Natural killer cell treated with Interleukin-12 subunit alpha and Interleukin-12 subunit beta and Interleukin-15 and Interleukin-18, amount 100 ng/mL, for 72 hours (primary cell): ENCODE measurements around the gene TIGD6. TPM values are rescaled to one million over a fixed set of nuclear protein-coding genes. Genes with fewer than 3 reads are reported as not detected.
"Not testable (repeated sequence)": the region's sequence is repeated elsewhere in the genome, so short reads cannot be mapped to it uniquely, and the experiment has no call there.

Source experiments
- ATAC-seq, 2 donors: fragments of 150-1000 bp; cut with Tn5 transposase in 1 of 2; sonication (Bioruptor Pico), chemical (Tn5 transposase) in 1 of 2; 2 replicates each; pipeline ENCODE4 v1.10.0; 2021
- DNase-seq: peaks from one replicate; pipeline ENCODE4 v3.0.0; 2022; ENCODE audit warnings: low spot score
- H3K27ac Mint-ChIP-seq, 2 donors: 1 replicate in 1 of 2; 2 replicates in 1 of 2; pipeline ENCODE4 v1.8.0; 2022; ENCODE audit warnings: mixed read lengths in 2 of 2, mild to moderate bottlenecking in 1 of 2, moderate library complexity in 1 of 2
- H3K27me3 Mint-ChIP-seq, 2 donors: 1 replicate in 1 of 2; 2 replicates in 1 of 2; pipeline ENCODE4 v1.8.0; 2022; ENCODE audit warnings: mixed read lengths in 2 of 2
- H3K36me3 Mint-ChIP-seq: one replicate; pipeline ENCODE4 v1.8.0; 2022; ENCODE audit warnings: mixed read lengths
- H3K4me1 Mint-ChIP-seq, 2 donors: 1 replicate in 1 of 2; 2 replicates in 1 of 2; pipeline ENCODE4 v1.8.0; 2022; ENCODE audit warnings: low read depth in 2 of 2, mixed read lengths in 2 of 2, mild to moderate bottlenecking in 1 of 2
- H3K4me3 Mint-ChIP-seq: one replicate; pipeline ENCODE4 v1.8.0; 2022; ENCODE audit warnings: mixed read lengths
- H3K9me3 Mint-ChIP-seq: 2 replicates; pipeline ENCODE4 v1.8.0; 2022; ENCODE audit warnings: mixed read lengths
- total RNA-seq, 2 donors: library from RNA; stranded (reverse); gene quantifications; one replicate each; pipeline ENCODE4 v1.2.3, GENCODE V29; 2022

TIGD6 gene
- total RNA-seq, 2 donors from 2014 or later = 2.4 to 2.7 TPM

GRCh38 chr5:149957855-149958254, 42.6 kb downstream of the TIGD6 start:
- H3K4me1 Mint-ChIP-seq = peaks cover 31 to 33% of the 10 kb centered on the region in 2 donors
- ATAC-seq (no peak), DNase-seq (no peak)
- no peaks in the 10 kb centered on the region for H3K9me3 Mint-ChIP-seq
- no peak overlapping the region for H3K27ac Mint-ChIP-seq
- peaks cover 4% of the 10 kb centered on the region for H3K36me3 Mint-ChIP-seq
- peaks cover 0 to 2% of the 10 kb centered on the region in 2 donors for H3K27me3 Mint-ChIP-seq
- H3K4me3 Mint-ChIP-seq = no peak overlapping the region

- H3K4me1 Mint-ChIP-seq = peaks cover 19 to 21% of the 10 kb centered on the region in 2 donors
- no peak for ATAC-seq
- no peak overlapping the region for H3K4me3 Mint-ChIP-seq
- no peak overlapping the region for H3K27ac Mint-ChIP-seq
- H3K9me3 Mint-ChIP-seq = no peaks in the 10 kb centered on the region
- H3K36me3 Mint-ChIP-seq = no peaks in the 10 kb centered on the region
- peaks cover 0 to 2% of the 10 kb centered on the region in 2 donors for H3K27me3 Mint-ChIP-seq
- DNase-seq = no peak
These were observed 43.8 kb downstream of the TIGD6 start for GRCh38 chr5:149956685-149957084.

- DNase-seq = no peak
- H3K4me3 Mint-ChIP-seq = no peak overlapping the region
- ATAC-seq = no peak
- no peak overlapping the region for H3K27ac Mint-ChIP-seq
- peaks cover 0 to 7% of the 10 kb centered on the region in 2 donors for H3K27me3 Mint-ChIP-seq
- H3K4me1 Mint-ChIP-seq = peaks cover 6 to 7% of the 10 kb centered on the region in 2 donors
- no peaks in the 10 kb centered on the region for H3K36me3 Mint-ChIP-seq
- H3K9me3 Mint-ChIP-seq = no peaks in the 10 kb centered on the region
These were observed 45.7 kb downstream of the TIGD6 start for GRCh38 chr5:149954798-149955197.

GRCh38 chr5:149953436-149954121, 46.9 kb downstream of the TIGD6 start:
- H3K27me3 Mint-ChIP-seq = peaks cover 3 to 13% of the 10 kb centered on the region in 2 donors
- no peaks in the 10 kb centered on the region for H3K36me3 Mint-ChIP-seq
- ATAC-seq (no peak), DNase-seq (no peak)
- no peak overlapping the region for H3K4me3 Mint-ChIP-seq
- H3K27ac Mint-ChIP-seq = no peak overlapping the region
- H3K4me1 Mint-ChIP-seq = no peaks in the 10 kb centered on the region
- H3K9me3 Mint-ChIP-seq = no peaks in the 10 kb centered on the region

- no peak for DNase-seq
- H3K36me3 Mint-ChIP-seq = no peaks in the 10 kb centered on the region
- no peaks in the 10 kb centered on the region for H3K9me3 Mint-ChIP-seq
- peaks cover 8 to 15% of the 10 kb centered on the region in 2 donors for H3K27me3 Mint-ChIP-seq
- H3K27ac Mint-ChIP-seq = no peak overlapping the region
- H3K4me1 Mint-ChIP-seq = no peaks in the 10 kb centered on the region
- no peak for ATAC-seq
- H3K4me3 Mint-ChIP-seq = no peak overlapping the region
These were observed 49.2 kb downstream of the TIGD6 start for GRCh38 chr5:149951138-149951749.

GRCh38 chr5:149948993-149949392, 51.5 kb downstream of the TIGD6 start:
- no peak for ATAC-seq
- H3K4me1 Mint-ChIP-seq = no peaks in the 10 kb centered on the region
- DNase-seq = no peak
- H3K27ac Mint-ChIP-seq = no peak overlapping the region
- H3K9me3 Mint-ChIP-seq = no peaks in the 10 kb centered on the region
- H3K4me3 Mint-ChIP-seq = no peak overlapping the region
- H3K36me3 Mint-ChIP-seq = no peaks in the 10 kb centered on the region
- peaks cover 8 to 15% of the 10 kb centered on the region in 2 donors for H3K27me3 Mint-ChIP-seq

GRCh38 chr5:149946118-149946517, 54.3 kb downstream of the TIGD6 start:
- Mint-ChIP-seq H3K27ac (no peak overlapping the region), H3K4me3 (no peak overlapping the region), H3K27me3 (peaks cover 13 to 15% of the 10 kb centered on the region in 2 donors), H3K36me3 (no peaks in the 10 kb centered on the region), H3K4me1 (no peaks in the 10 kb centered on the region), H3K9me3 (no peaks in the 10 kb centered on the region)
- no peak for ATAC-seq
- DNase-seq = no peak

GRCh38 chr5:149944666-149945065, 55.8 kb downstream of the TIGD6 start, which contains the start of gene PDE6A:
TSS of gene PDE6A (minus strand) at chr5:149944793. CDS start at chr5:149944673, 120 bp downstream.
- peaks cover 0 to 6% of the 10 kb centered on the region in 2 donors for H3K4me1 Mint-ChIP-seq
- DNase-seq = no peak
- no peak within 1 kb of the TSS for H3K27ac Mint-ChIP-seq
- no peak for ATAC-seq
- no peak within 1 kb of the TSS for H3K4me3 Mint-ChIP-seq
- H3K27me3 Mint-ChIP-seq = peaks cover 10 to 13% of the 10 kb centered on the region in 2 donors
- H3K9me3 Mint-ChIP-seq = no peaks in the 10 kb centered on the region
- H3K36me3 Mint-ChIP-seq = no peaks in the 10 kb centered on the region

GRCh38 chr5:149943177-149943949, 57.1 kb downstream of the TIGD6 start:
- not testable (repeated sequence) for H3K36me3 Mint-ChIP-seq, ATAC-seq, H3K27me3 Mint-ChIP-seq, DNase-seq, H3K4me1 Mint-ChIP-seq, H3K9me3 Mint-ChIP-seq, H3K4me3 Mint-ChIP-seq, H3K27ac Mint-ChIP-seq

Other genes with a start within 250 kb of the TIGD6 start
- not detected for gene PDE6A, start 55.9 kb downstream of the TIGD6 start, total RNA-seq
- 10 to 100 TPM in 1 of 2 donors, 1 to 10 TPM in 1; 8.6 to 10.1 TPM for gene SLC26A2, start 39.9 kb downstream of the TIGD6 start, total RNA-seq
- 10 to 100 TPM; 47.5 to 76.7 TPM for gene HMGXB3, start 85 bp upstream of the TIGD6 start, total RNA-seq
- 1 to 10 TPM in 1 of 2 donors, not detected in 1; 1.4 TPM for gene CSF1R, start 85.9 kb upstream of the TIGD6 start, total RNA-seq
- gene PDGFRB, start 155.2 kb upstream of the TIGD6 start, total RNA-seq = 1 to 10 TPM; 4.4 to 9.0 TPM
- not detected for gene CDX1, start 166.1 kb upstream of the TIGD6 start, total RNA-seq
- gene SLC6A7, start 189.4 kb upstream of the TIGD6 start, total RNA-seq = not detected